Measurements from ENCODE around the gene IMPG2.

IMPG2 gene

DNA sequence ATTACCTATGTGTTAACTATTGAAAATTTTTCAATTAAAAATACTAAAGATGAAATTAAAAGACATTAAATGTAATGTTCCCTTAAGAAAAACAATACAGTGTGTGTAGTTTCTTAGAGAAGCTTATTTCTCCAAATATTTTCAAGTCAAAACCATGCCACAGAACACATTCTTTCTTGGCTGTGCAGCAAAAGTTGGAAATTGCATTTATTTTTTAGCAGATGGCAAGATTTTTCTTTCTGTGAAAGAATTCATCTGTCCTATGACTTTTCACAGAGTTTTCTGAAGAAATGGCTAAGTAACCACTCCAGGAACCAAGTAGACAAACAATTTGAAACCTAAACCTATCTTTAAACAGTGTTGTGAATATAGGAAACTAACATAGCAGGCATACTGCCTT is 47.2 kb downstream of the IMPG2 start:
- no peak for DNase-seq

DNA sequence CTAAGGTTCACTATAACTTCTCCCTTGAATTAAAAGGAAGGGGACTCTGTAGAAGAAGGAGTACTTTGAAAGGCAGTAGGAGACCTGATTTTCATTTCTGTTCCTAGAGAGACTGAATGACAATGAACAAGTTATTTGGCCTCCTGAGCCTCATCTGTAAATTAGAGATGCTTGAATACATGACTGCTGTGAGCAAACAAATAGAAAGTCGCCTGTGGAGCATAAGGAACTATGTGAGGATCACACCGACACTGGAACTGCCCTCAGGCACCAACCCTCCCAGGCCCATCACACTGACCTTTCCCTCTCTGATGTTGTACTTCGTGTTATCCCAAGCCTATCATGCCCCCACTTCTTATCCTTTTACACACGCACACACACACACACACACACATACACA is 48.6 kb downstream of the IMPG2 start:
- no peak for DNase-seq

DNA sequence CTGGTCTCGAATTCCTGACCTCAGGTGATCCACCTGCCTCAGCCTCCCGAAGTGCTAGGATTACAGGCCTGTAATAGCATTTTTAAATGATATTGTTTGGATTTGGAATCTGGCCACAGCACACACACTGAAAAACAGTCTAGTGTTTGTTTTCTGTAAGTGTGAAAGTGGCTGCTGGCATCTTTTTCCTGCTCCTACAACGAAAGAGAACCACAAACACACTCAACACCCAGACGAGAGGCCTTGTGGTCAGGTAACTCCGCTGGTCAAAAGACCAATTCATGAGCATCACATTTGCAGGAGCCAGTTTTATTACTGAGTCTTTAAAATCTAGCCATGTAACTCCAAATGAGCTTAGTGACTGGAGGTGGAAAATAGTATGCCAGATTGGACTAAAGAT is 50.2 kb downstream of the IMPG2 start:
- no peak for DNase-seq

DNA sequence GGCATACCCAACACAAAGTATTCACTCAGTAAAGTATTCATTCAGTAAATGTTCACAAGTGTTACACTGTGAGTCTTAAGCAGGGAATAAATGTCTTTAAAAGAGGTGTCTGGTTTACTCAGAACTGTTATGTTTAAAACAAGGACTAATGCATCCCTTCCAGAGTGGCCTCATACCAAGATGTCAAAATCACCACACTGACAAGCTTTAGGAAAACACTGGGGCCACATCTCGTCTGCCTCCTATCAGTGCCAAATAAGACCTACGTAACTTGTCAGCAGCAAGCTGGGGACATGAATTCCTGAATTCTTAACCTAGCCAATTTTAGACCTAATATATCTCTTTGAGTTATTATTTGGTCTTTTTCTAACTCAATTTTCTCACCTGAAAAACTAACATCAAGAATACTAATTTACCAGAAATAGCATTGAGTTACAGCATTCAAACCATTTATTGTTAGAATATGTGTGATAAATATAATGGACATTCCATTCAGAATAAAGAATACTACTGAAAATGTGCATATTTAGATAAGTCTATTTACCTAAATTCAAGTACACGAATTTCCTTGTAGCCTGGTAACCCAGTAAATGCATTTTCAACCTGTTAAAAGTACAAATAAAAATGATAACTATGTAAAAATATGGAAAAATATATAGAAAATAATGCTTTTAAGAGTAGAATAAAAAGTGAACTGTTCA is 51.3 kb downstream of the IMPG2 start:
- DNase-seq = no peak

DNA sequence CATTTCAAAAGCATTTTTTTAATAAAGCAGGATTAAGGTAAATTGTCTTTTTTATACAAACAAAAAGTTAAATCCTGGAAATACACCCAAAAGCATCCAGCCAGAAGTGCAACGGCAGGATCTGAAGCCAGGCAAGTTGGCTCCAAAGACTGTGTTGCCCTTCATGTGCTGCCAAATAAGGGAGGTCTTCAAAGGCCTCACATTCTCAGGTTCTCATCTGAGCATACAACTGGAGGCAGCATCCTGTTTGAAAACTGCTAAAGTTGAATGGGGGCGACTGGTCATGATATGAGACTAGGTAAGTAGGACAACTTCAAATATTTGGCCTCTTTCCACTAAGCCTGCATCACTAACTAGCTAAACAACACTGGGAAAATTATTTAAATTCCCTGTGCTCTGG is 52.2 kb downstream of the IMPG2 start:
- DNase-seq = no peak

DNA sequence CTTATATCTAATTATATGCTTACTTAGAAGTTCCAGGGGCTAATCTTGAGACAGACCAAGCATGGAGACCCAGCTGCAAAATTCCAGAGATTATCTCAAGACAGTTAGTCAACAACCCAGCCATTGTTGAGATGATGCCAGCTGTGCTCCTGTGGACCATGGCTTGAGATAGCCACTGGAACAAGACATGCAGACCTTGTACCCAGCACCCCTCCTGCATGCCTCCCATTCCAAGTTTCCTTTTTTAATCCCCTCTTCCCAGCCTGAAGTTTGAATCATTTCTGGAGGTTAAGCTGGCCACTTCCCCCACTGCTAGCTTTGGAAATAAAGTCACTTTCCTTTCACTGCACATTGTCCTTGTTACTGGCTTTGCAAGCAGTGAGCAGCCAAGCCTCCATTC is 53.8 kb downstream of the IMPG2 start:
- DNase-seq = no peak

DNA sequence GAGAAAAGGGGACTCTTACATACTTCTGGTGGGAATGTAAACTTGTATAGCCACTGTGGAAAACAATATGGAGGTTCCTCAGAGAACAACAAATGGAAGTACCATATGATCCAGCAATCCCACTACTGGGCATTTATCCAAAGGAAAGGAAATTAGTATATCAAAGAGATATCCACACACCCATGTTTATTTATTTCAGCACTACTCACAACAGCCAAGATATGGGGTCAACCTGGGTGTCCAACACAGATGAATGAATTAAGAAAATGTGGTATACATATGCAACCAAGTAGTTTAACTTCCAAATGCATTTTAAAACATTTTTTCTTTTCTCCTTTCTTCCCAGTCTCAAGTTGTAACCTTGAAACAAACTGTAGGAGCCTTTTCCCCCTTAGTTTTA is 54.3 kb downstream of the IMPG2 start:
- no peak for DNase-seq

DNA sequence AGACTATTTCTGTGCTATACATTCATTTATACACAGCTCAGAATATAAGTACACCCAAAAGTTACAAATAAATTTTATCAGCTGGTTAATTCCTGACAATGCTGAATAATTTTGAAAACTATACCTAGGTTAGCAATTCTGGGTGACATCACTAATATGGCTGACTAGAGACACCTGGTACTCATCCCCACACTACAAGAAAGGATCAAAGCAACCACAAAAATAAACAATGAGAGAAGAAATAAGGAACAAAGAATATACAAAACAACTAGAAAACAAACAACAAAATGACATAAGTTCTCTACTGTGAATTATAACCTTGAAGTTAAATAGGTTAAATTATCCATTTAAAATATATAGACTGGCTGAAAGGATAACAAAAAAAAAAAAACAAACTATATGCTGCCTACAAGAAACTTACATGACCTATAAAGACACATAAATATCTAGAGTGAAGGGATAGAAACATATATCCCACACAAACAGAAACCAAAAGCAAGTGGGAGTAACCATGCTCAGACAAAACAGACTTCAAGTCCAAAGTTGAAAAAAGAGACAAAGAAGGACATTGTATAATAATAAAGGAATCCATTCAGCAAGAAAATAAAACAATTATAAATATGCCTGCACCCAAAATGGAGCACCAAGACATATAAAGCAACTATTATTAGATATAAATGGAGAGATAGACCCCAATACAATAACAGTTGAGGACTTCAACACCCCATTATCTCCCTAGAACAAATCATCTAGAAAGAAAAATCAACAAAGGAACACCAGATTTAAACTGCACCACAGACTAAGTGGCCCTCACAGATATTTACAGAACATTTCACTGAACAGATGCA is 57.8 kb downstream of the IMPG2 start:
- no peak for DNase-seq

DNA sequence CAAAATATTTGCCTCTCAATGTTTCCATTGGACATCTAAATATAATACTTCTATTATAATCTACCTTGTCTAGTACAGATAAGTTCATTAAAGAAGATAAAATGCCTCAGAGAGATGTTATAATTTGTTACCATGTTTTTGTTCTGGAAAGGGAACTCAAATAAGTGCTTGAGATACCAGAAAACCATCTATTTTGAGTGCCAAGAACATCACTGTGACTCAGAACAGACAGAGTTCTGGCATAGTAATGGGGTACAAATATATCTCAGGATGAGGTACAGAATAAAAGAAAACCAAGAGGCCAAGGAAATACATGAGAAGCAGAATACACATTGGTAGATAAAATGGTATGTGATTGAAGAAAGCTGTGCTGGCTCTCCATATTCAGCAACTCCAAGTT is 58.9 kb downstream of the IMPG2 start:
- DNase-seq = no peak

DNA sequence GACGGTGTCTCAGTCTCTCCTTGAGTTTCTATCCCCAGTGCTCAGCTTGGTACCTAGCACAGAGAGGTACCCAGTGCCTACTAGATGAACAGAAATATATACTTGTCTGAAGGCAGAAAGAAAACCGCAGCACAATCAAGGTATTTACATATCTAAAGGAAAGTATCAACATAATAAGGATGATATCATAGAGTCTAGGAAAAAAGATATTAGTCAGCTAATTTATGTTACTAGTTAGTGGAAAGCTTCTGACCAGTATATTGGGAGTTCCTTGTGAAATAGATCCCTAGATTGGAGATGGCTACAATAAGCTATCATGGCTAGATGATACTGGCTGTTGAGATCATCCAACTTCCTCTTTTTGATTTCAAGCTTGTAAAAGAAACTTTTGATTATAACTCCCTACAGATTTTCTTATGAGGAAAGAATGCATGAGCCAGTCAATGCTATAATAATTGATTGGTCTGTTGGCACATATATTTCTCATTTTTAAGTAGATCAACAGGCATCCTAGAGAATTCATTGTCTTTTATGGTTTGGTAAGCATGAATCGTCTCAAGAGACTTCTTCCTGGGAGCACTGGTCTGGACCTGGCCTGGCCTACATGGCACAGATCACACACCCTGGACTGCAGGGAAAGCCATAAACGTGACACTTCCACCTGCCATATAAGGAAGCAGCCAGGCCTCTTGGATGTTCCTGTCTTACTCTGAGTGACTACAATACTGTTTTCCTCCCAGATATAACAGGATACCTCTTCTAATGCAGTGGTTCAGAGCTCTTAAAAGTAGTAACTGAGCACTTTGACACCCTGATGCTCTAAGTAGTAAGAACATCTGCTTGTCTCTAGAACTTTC is 60.7 kb downstream of the IMPG2 start:
- DNase-seq = no peak

DNA sequence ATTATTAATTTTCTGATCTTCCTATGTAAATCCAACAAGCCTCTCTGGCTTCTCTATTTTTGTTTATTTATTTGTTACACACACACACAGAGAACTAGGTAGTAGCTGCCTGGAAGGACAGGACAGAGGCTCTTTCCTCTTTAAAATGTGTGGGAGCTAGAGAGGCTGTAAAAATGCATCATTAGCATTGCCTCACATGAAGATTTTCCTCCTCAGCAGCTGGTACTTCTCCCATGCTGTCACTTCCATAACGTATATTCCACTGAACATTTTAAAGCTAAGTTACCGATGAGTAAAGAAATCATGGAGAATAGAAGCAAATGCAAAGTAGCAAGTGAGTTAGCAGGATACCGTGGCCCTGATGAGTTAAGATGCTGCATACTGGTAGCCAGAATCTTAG is 63.9 kb downstream of the IMPG2 start:
- no peak for DNase-seq

DNA sequence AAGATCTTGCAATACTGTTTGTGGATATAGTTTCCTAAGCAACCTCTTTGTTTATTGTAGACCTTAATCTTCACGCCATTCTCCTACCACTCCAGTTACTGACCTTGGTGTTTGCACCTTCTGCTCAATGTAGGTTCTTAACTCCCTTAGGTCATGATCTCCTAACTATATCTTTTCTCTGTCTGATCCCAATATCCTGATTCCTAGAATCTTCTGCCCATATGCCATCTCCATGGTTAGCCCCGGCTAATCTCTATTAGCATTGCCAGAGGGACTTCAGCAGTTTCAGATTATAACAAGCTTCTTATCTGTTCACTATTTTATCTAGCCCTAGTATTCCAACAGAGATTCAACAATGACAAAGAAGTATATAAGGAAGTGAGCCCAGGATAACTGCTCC is 64.9 kb downstream of the IMPG2 start:
- no peak for DNase-seq

DNA sequence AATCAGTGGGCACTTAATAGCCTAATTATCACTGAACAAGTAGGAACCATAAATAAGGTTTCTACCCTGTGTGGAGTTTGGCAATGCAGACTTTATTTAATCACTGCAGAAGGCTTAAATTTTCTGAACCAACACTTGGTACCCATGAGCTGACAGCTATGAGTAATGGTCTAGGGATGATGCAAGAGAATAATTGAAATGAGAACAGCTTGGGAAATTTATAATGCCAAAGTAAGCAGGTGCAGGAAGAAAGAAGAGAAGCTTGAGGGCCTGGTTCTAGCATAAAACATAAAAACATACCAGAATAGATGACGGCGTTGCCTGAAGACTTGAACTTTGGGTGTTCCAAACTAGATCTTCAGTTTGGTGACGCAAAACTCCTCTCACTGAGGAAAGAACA is 67.0 kb downstream of the IMPG2 start:
- no peak for DNase-seq

DNA sequence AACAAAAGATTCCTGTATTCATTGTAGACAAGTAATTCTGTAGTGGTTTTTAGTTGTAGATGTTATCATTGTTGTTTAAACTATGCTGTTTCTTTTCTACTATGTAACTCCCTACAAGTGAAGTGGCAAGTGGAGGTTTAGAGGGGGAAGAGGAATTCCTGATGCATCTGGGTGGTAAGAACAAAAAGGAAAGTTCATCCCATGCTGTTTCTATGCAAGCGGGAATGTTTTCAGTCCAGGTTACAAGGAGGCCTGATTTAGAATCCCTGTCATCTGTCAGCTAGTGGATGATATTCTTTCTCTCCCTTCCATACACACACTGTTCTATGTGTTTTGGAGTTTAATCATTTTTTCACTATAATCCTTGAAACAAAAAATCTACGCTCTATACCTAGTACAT is 67.4 kb downstream of the IMPG2 start:
- DNase-seq = no peak

DNA sequence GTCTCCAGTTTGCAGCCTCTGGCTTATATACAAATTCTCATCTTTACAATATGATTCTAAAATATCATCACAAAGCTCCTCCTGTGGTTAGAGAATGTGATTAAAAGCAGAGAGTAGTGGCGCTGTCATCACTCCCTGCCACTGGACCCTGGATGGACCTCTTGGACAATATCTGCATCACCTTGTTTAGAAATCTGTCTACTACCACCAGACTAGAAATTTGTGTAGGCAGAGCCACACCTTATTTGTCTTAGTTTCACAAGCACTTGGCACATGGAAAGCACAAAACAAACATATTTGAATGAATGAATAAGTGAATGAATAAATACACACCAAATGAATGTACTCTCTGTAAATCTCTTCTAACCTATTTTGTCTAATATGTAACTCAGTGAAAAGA is 68.1 kb downstream of the IMPG2 start:
- DNase-seq = no peak

DNA sequence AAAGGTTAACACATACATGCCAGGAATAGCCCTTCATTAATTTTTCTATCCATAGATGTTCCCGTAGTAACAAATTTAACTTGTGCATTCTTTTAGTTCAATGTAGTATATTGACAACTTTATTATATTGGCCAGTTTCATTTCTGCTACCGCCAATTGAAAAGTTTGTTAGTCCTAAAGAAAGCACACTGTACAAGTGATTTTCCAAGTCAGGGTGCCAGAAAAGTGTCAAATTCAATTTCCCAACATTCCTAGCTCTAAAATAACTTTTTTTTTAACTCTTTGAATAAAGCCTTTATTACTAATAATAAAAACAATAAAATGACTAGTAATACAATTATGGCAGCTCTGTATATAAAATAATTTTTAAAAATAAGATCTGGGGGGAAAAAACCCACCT is 68.9 kb downstream of the IMPG2 start:
- no peak for DNase-seq

DNA sequence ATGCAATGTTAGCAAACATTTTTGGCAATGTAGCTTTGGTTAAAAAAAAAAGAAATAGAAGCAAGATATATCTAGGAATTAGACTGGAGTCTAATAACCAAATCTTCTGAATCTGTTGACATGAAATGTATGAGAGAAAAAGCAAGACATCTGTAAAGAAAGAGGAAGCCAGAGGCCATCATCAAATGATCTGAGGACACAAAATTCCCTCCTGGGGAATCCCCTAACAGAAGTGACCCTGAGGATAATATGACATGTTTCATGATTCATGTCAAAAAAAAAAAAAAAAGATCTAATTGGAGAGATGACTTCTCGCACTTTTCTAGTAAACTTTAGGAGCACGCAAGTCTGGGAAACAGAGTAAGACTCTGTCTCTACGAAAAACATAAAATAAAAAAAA is 70.9 kb downstream of the IMPG2 start:
- no peak for DNase-seq

DNA sequence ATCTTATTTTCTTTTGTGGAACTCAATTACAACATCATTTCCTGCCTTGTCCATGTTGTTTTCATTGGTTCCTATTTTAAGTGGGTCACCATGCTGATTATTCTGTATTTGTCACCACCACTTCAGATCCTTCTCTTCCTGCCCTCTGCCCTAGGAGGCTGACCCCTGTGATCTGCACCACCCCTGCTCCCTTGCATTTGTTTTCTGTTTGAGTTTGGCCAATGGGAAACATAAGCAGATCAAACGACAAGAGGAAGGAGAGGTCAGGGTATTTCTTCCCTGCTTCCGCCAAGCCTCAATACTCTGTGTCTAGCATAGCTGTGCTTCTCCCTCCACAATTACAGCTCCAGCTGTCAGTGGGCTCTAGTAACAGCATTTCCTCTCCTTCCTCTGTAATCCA is 71.6 kb downstream of the IMPG2 start:
- no peak for DNase-seq

DNA sequence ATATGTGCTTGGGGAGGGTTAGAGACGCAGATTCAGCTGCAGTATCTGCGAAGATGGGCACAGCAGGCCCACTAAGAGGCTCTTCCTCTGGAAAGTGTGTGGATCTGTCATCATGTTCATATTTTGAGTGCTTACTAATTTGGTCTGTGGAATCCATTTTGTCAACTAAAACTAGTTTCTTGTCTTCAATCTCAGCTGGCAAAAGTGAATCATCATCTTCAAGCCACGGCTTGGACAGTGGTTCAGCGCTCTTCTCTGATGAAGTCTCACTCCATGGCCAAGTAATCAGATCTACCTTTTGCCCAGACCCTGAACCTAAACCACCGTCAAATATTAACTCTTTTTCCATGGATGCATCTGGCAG is 76.2 kb downstream of the IMPG2 start:
- DNase-seq = no peak

DNA sequence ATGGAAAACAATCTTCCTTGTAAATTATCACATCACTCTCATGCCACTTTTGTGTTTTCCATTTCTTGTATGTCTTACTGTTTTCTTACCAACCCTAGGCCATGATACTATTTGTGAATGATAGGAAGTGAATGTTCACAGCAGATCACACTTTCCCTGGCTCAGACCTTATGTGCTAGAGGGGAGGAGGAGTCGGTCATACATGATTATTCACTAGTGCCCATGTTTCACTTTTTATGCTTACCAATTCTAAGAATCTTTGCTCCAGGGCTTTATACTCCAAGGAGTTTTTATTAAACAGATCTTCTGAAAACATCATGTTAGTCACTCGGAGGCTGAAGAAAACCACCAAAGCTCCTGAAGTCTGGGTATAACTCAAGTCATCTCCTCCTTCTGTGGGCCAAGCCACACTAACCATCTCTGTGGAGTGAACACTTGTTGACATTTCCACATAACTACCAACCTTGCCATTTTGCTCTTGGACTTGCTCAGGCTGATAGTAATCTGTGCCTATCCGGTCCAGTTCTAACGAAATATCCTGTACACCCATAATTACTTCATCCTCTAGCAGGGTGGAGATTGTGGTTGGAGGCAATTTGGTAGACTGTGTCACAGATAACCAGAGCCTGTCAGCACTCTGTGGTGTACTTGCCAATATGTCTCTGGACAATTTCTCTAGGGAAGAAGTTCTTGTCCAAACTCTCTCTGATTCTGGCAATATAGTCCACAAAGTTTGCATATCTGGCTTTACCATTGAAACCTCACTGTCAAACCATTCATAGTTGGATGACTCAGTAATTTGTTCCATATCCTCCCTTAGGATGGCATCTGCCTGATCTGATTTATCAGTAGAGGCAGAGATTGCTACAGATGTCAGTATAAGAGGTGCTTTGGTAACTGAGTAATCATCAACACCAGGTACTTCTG is 76.8 kb downstream of the IMPG2 start:
- no peak for DNase-seq

DNA sequence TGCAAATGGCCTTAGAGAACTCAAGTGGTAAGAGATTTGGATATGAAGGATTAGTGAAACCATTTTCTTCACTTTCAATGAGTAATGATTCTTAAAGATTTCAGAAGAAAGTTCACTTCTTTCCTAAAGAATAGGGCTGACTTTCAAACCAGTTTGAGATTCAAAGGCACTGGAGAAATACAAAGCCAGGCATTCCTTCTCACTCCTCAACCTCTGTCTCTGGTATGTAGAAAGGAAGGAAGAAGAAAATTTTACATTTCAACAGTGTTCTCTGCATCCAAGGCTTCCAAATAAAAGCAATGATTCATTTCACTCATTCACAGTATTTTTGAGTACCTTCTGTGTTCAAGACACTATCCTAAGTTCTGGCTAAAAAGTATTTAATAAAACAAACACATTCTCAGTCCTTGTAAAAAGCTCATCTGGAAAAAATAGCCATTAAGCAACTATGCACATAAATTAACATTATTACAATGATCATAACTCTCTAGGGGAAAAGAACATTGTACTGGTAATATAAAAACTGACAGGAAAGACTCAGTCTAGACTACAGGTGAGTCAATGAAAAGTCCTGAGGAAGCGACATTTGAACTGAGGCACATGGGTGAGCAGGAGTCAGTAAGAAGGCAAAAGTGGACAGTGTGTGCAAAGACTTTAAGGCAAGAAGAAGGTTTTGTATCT is 79.5 kb downstream of the IMPG2 start:
- no peak for DNase-seq

DNA sequence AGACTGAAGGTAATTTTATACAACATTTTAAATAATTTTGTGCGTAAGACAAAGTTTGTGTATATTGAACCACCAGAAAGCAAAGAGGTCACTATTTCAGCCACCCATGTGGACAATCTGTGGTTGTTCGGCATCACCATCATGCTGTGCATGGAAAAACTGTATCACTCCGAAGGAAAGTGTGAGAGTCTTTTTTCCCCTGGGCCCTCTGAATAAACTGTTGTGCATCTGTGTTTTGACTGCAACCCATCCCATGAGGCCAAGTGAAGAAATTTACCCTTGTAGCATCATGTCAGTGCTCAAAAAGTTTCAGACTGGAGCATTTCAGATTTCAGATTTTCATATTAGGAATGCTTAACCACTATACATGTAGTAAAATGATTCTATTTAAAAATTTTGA is 85.3 kb downstream of the IMPG2 start:
- no peak for DNase-seq

All from stimulated activated CD4-positive, alpha-beta T cell treated with anti-CD3 and anti-CD28 coated beads, Interleukin-4, amount 100 ng/mL, for 24 hours (primary cell).